Measurements from ENCODE around the gene ATF4.

- TF ChIP-seq CTCF (conservative IDR thresholded peaks at IDR 0.05; ENCODE audit: low read depth, low read length) (no peak), EZH2 (IDR thresholded peaks at IDR 0.05; ENCODE audit: low read length, unreplicated experiment) (no peak)
Measured at GRCh38 chr22:39491696-39492095, 28.7 kb upstream of the ATF4 start.
